ENCODE data around the gene RNU6-1. TPM values are rescaled to one million over a fixed set of nuclear protein-coding genes. Genes with fewer than 3 reads are reported as not detected.

RNU6-1 gene
- total RNA-seq, 1 experiment from 2014 or later: not detected

DNA sequence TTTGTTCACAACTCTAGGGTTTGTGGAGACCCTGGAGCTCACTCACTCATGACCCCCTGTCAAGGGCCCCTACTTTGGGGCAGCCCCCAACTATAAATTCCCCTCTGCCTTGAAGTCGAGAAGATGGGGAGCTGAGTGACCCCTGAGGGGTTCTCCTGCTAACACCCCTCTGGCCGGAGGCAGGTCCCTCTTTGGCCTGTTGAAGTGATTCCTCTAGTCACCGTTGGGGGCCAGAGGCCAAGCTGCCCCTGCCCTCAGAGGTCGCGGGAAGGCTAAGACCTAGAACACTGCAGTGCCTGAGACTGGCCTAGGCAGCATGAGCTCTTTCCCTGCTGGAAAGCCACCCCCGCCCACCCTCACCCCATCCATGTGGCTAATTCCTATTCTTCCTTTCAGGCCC lies 30.0 kb downstream of the RNU6-1 start:
- Histone ChIP-seq H3K4me1 (peaks cover 2% of the 10 kb centered on the region; the same call in 1 of the 2 replicates), H3K27me3 (no peaks in the 10 kb centered on the region), H3K9me3 (replicated peaks) (no peaks in the 10 kb centered on the region), H3K27ac (no peak overlapping the region), H3K4me3 (no peak overlapping the region), H3K36me3 (no peaks in the 10 kb centered on the region)
- no peak for DNase-seq

DNA sequence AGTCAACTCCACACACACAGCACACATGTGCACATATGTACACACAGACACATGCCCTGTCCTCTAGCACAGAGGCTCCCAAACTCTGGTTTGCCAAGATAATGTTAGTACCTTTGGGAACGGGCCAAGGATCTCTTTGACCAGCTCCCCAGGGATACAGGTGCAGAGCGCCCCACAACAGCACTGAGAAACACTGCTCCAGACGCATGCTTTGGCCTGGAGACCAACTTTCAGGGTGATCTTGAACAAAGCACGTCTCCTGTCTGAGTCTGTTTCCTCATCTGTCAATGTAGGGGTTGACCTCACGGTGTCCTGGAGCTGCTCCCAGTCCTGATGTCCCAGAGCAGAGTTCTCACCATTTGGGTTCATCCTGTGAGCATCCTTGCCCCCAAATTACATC lies 30.4 kb downstream of the RNU6-1 start:
- H3K27ac ChIP-seq: no peak overlapping the region
- no peaks in the 10 kb centered on the region for H3K27me3 ChIP-seq
- no peaks in the 10 kb centered on the region for H3K36me3 ChIP-seq
- no peaks in the 10 kb centered on the region for H3K9me3 ChIP-seq (replicated peaks)
- no peak overlapping the region for H3K4me3 ChIP-seq
- no peak for DNase-seq
- peaks cover 4% of the 10 kb centered on the region; the same call in 1 of the 2 replicates for H3K4me1 ChIP-seq

GRCh38 chr15:67808821-67809220 lies 31.0 kb downstream of the RNU6-1 start:
- H3K4me3 ChIP-seq: no peak overlapping the region
- no peak overlapping the region for H3K27ac ChIP-seq
- H3K36me3 ChIP-seq: no peaks in the 10 kb centered on the region
- no peaks in the 10 kb centered on the region for H3K27me3 ChIP-seq
- no peaks in the 10 kb centered on the region for H3K9me3 ChIP-seq (replicated peaks)
- no peak for DNase-seq
- peaks cover 9% of the 10 kb centered on the region; the same call in 1 of the 2 replicates for H3K4me1 ChIP-seq

- H3K4me3 ChIP-seq: no peak overlapping the region
- peaks cover 13% of the 10 kb centered on the region; the same call in 1 of the 2 replicates for H3K4me1 ChIP-seq
- no peaks in the 10 kb centered on the region for H3K27me3 ChIP-seq
- no peaks in the 10 kb centered on the region for H3K36me3 ChIP-seq
- no peaks in the 10 kb centered on the region for H3K9me3 ChIP-seq (replicated peaks)
- H3K27ac ChIP-seq: no peak overlapping the region
- no peak for DNase-seq
These were observed 32.0 kb downstream of the RNU6-1 start for GRCh38 chr15:67807836-67808235.

DNA sequence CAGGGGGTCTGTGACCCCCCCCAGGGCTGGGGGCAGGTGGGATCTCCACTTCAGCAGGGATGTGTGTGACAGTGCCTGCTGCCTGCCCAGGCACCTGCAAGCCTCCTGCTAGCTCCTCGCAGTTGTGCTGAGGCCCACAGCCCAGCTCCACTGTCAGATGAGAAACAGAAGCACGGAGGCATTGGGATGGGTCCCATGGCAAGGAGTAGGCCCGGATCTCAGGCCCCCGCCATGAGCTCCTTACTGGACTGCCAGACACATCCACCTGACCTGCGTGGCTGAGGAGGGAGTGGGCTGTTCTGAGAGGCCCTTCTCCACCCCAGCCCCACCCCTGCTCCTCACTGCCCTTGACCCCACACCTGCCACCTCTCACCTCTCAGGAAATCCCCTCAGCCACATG lies 32.7 kb downstream of the RNU6-1 start:
- Histone ChIP-seq H3K9me3 (replicated peaks) (no peaks in the 10 kb centered on the region), H3K36me3 (no peaks in the 10 kb centered on the region), H3K4me3 (no peak overlapping the region), H3K27me3 (no peaks in the 10 kb centered on the region), H3K27ac (no peak overlapping the region), H3K4me1 (peaks cover 13% of the 10 kb centered on the region; the same call in 1 of the 2 replicates)
- DNase-seq: no peak

GRCh38 chr15:67806536-67806935 lies 33.3 kb downstream of the RNU6-1 start:
- Histone ChIP-seq H3K9me3 (replicated peaks) (no peaks in the 10 kb centered on the region), H3K27ac (no peak overlapping the region), H3K36me3 (no peaks in the 10 kb centered on the region), H3K4me1 (peaks cover 13% of the 10 kb centered on the region; the same call in 1 of the 2 replicates), H3K27me3 (no peaks in the 10 kb centered on the region), H3K4me3 (no peak overlapping the region)
- DNase-seq: no peak

- Histone ChIP-seq H3K36me3 (no peaks in the 10 kb centered on the region), H3K27me3 (no peaks in the 10 kb centered on the region), H3K9me3 (replicated peaks) (no peaks in the 10 kb centered on the region), H3K27ac (no peak overlapping the region), H3K4me1 (peaks cover 13% of the 10 kb centered on the region; the same call in 1 of the 2 replicates), H3K4me3 (no peak overlapping the region)
- DNase-seq: no peak
These were observed 34.0 kb downstream of the RNU6-1 start for GRCh38 chr15:67805666-67806516.

DNA sequence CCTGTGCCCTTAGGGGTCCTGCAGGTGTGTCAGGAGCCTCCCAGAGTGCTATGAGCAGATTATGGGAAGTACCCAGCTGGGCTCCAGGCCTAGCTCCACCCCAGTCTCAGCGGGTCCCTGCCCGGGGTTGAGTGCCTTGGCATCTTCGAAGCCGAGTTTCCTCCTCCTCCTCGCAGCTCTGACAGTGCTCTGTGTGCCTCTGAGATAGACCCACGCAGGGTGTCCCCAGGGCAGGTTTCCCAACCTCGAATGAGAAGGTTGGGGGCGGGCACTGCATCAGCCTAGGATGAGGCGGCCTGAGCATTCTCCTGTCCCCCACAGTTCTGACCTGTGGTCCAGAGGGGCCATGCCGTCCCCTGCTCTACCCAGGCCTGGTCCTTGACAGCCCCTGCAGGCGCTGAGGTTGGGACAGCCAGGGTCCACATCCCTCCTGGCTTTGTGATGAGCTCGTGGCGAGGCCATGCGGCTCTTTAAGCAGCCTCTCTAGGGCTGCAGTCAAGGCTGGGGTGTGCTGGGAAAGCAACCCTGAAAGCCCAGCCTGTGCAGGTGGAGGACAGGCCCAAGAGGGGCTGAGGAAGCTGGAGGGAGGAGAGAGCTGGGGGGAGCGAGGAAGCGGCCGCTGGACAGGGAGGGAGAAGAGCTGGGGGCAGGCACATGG lies 34.7 kb downstream of the RNU6-1 start:
- no peak for DNase-seq
- no peaks in the 10 kb centered on the region for H3K36me3 ChIP-seq
- no peaks in the 10 kb centered on the region for H3K27me3 ChIP-seq
- no peak overlapping the region for H3K27ac ChIP-seq
- H3K9me3 ChIP-seq (replicated peaks): no peaks in the 10 kb centered on the region
- H3K4me3 ChIP-seq: no peak overlapping the region
- H3K4me1 ChIP-seq: peaks cover 13% of the 10 kb centered on the region; the same call in 1 of the 2 replicates

DNA sequence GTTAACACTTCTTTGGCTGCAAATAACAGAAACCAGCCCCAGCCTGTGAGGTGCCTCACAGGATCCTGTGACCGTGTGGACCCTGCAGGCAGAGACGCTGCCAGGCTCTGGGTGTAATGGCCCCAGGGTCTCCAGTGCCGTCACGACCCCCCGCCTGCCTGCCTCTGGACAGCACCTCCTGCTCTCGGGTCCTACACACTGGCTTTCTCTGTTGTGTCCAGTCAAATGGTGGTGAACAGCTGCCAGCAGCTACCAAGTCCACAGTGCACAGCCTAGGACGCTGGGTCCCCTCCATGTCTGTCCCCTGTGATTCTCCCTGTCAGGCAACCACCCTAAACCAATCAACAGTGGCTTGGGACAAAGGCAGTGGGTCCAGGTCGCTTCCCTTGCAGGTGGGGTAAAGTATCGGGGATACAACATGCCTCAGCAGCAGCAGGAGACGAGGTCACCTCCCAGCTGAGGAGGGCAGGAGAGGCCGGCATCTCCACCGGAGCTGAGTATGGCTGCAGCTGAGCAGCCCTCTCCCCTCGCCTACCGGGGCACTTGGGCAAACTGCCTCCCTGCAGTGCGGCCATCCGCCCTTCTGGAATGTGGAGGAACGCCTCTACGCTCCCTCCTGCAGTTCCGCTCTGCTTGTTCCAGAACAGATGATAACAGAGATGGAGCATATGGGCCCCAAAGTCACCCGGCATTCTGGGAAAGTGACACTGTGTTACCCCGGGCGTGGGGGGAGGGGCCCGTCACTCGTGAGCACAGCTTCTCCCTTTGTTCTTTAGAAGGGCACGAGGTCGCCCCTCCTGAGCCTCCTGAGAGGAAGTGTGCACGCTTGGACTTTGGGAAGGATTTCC lies 35.6 kb downstream of the RNU6-1 start:
- no peaks in the 10 kb centered on the region for H3K27me3 ChIP-seq
- H3K4me1 ChIP-seq: peaks cover 13% of the 10 kb centered on the region; the same call in 1 of the 2 replicates
- H3K4me3 ChIP-seq: peak overlapping the region; percentile 7; the same call in 1 of the 2 replicates
- DNase-seq: peak; percentile 38 to 40
- H3K27ac ChIP-seq: no peak overlapping the region
- H3K36me3 ChIP-seq: no peaks in the 10 kb centered on the region
- no peaks in the 10 kb centered on the region for H3K9me3 ChIP-seq (replicated peaks)

DNA sequence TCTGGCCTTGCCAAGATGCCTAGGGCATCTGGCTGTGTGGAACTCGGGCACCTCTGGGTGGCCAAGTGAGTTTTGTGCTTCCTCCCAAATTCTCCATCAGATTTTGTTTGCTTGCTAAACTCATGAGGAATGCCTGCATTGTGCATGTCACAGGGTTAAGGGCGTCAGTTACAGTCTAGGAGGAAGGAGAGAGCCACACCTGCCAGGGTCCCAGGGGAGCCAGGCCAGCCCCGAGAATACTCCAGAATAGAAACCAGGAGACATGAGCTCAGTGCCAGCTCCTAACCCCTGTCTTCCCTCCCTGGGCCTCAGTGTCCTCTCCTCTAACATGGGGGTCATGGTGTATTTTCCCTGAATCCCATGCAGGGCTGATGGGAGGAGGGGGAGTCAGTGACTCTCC lies 36.5 kb downstream of the RNU6-1 start:
- Histone ChIP-seq H3K4me3 (no peak overlapping the region), H3K36me3 (no peaks in the 10 kb centered on the region), H3K4me1 (peaks cover 13% of the 10 kb centered on the region; the same call in 1 of the 2 replicates), H3K27ac (no peak overlapping the region), H3K9me3 (replicated peaks) (no peaks in the 10 kb centered on the region), H3K27me3 (no peaks in the 10 kb centered on the region)
- no peak for DNase-seq

- H3K4me3 ChIP-seq: no peak overlapping the region
- peaks cover 13% of the 10 kb centered on the region; the same call in 1 of the 2 replicates for H3K4me1 ChIP-seq
- H3K27ac ChIP-seq: no peak overlapping the region
- H3K9me3 ChIP-seq (replicated peaks): no peaks in the 10 kb centered on the region
- no peaks in the 10 kb centered on the region for H3K36me3 ChIP-seq
- no peaks in the 10 kb centered on the region for H3K27me3 ChIP-seq
- DNase-seq: no peak
These were observed 37.6 kb downstream of the RNU6-1 start for GRCh38 chr15:67801926-67802914.

GRCh38 chr15:67801142-67801541 lies 38.7 kb downstream of the RNU6-1 start:
- Histone ChIP-seq H3K4me1 (peaks cover 13% of the 10 kb centered on the region; the same call in 1 of the 2 replicates), H3K27ac (no peak overlapping the region), H3K36me3 (no peaks in the 10 kb centered on the region), H3K9me3 (replicated peaks) (peaks cover under 1% of the 10 kb centered on the region; the same call in 1 of the 2 replicates), H3K4me3 (no peak overlapping the region), H3K27me3 (no peaks in the 10 kb centered on the region)
- no peak for DNase-seq

DNA sequence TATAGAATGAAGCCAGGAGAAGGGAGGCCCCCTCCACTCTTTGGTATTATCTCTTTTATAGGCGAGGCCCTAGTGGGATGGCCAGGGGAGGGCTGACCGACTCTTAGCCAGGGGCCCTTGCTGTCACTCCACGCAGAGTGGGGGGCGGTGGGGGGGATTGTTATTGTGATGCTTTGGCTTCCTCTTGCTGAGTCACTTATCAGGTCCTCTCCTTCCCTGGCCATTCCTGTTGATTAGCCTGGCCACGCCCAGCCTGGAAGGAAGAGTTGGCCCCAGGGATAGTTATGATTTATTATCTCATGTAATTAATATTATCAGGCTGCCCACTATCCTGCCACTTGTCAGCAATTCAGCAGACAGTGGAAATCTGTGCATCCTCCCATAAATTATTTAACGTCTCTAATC lies 40.0 kb downstream of the RNU6-1 start:
- Histone ChIP-seq H3K4me3 (no peak overlapping the region), H3K9me3 (replicated peaks) (peaks cover 13% of the 10 kb centered on the region; the same call in 1 of the 2 replicates), H3K36me3 (no peaks in the 10 kb centered on the region; the same call in 1 of the 2 replicates), H3K27ac (no peak overlapping the region), H3K27me3 (no peaks in the 10 kb centered on the region), H3K4me1 (peaks cover 11% of the 10 kb centered on the region; the same call in 1 of the 2 replicates)
- DNase-seq: no peak

Data from SJCRH30 (cell line).